Measurements from ENCODE around the gene DENND2A.

GRCh38 chr7:140584195-140584851, 56.3 kb downstream of the DENND2A start:
- TF ChIP-seq, protein P1, sequence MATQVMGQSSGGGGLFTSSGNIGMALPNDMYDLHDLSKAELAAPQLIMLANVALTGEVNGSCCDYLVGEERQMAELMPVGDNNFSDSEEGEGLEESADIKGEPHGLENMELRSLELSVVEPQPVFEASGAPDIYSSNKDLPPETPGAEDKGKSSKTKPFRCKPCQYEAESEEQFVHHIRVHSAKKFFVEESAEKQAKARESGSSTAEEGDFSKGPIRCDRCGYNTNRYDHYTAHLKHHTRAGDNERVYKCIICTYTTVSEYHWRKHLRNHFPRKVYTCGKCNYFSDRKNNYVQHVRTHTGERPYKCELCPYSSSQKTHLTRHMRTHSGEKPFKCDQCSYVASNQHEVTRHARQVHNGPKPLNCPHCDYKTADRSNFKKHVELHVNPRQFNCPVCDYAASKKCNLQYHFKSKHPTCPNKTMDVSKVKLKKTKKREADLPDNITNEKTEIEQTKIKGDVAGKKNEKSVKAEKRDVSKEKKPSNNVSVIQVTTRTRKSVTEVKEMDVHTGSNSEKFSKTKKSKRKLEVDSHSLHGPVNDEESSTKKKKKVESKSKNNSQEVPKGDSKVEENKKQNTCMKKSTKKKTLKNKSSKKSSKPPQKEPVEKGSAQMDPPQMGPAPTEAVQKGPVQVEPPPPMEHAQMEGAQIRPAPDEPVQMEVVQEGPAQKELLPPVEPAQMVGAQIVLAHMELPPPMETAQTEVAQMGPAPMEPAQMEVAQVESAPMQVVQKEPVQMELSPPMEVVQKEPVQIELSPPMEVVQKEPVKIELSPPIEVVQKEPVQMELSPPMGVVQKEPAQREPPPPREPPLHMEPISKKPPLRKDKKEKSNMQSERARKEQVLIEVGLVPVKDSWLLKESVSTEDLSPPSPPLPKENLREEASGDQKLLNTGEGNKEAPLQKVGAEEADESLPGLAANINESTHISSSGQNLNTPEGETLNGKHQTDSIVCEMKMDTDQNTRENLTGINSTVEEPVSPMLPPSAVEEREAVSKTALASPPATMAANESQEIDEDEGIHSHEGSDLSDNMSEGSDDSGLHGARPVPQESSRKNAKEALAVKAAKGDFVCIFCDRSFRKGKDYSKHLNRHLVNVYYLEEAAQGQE (IDR thresholded peaks at IDR 0.05), result no peak
- TF ChIP-seq GABPA (IDR thresholded peaks at IDR 0.05 in 1 of 2, conservative IDR thresholded peaks at IDR 0.05 in 1 of 2) (no peak), CTCF (IDR thresholded peaks at IDR 0.05; ENCODE audit: low read depth, low read length, missing input control) (no peak), FOXA1 (IDR thresholded peaks at IDR 0.05) (no peak), ZBTB33 (IDR thresholded peaks at IDR 0.05) (no peak), RAD21 (IDR thresholded peaks at IDR 0.05) (no peak)

Data from liver (tissue), 3 donors.